ENCODE measurements around the gene TMEM132C. TPM values are rescaled to one million over a fixed set of nuclear protein-coding genes. Genes with fewer than 3 reads are reported as not detected.

Gene TMEM132C
- total and polyA plus RNA-seq, 2 experiments from 2014 or later = 10.6 to 16.5 TPM

DNA sequence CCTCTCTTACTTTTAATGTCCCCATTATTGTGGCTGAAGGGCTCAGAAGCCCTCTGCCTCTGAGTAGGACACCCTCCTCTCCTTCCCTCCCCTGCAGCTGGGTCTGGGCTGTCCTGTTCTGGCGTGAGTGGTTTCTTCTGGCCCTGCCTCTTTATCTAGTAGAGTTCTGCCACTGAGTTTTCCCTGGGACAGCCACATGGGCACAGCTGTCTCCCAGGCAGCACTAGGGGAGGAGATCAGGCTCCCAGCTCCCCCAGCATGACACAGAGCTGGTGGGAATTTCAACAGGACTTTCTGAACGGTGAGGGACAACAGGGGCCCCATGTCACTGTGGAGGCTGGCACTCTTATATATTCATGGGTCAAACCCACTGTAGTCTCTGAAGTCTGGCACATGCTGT, 21.4 kb downstream of the TMEM132C start:
- H2AFZ ChIP-seq = no peak overlapping the region
- H3K27ac ChIP-seq = no peak overlapping the region
- peaks cover 10% of the 10 kb centered on the region for H3K4me1 ChIP-seq (ENCODE audit: insufficient read depth)
- H3K4me3 ChIP-seq = no peak overlapping the region
- no peak for DNase-seq (ENCODE audit: low spot score)
- no peaks in the 10 kb centered on the region for H3K9me2 ChIP-seq (replicated peaks; ENCODE audit: insufficient read depth)
- WGBS (ENCODE audit: low lambda C conversion rate, missing lambda C conversion rate) = 42% methylated on average over 2 of the region's 2 CpGs
- TF ChIP-seq EZH2phosphoT487 (IDR thresholded peaks at IDR 0.05; ENCODE audit: low read depth, severe bottlenecking, unreplicated experiment) = no peak
- no peak for TF ChIP-seq CTCF (IDR thresholded peaks at IDR 0.05; ENCODE audit: poor library complexity)
- TF ChIP-seq EZH2 (IDR thresholded peaks at IDR 0.05; ENCODE audit: borderline replicate concordance) = no peak
- H4K20me1 ChIP-seq (ENCODE audit: insufficient read depth, poor library complexity, severe bottlenecking) = no peaks in the 10 kb centered on the region
- no peaks in the 10 kb centered on the region for H3K27me3 ChIP-seq
- peaks cover 11% of the 10 kb centered on the region for H3K79me2 ChIP-seq
- H3K9me3 ChIP-seq (ENCODE audit: low read depth) = no peaks in the 10 kb centered on the region
- H3K4me2 ChIP-seq = no peak overlapping the region
- H3K36me3 ChIP-seq (replicated peaks; ENCODE audit: insufficient read depth, low read depth) = peaks cover 3% of the 10 kb centered on the region

DNA sequence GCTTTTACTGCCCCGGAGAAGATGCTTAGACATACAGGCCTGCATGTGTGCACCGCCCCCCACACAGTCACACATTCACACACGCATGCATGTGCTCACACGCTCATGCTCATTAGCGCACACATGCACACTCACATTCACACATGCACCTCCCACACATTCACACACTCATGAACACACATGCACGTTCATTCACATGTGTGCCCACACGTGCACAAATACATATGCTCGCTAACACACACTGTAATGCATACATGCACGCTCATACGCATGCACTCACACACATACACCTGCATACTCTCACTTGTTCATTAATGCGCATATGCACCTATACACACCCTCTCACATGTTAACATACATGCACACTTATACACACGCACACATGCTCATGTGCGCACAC, 21.9 kb downstream of the TMEM132C start:
- Histone ChIP-seq H3K4me2 (no peak overlapping the region), H4K20me1 (ENCODE audit: insufficient read depth, poor library complexity, severe bottlenecking) (no peaks in the 10 kb centered on the region), H3K79me2 (peaks cover 8% of the 10 kb centered on the region), H3K9me2 (replicated peaks; ENCODE audit: insufficient read depth) (no peaks in the 10 kb centered on the region), H3K4me1 (ENCODE audit: insufficient read depth) (peaks cover 10% of the 10 kb centered on the region), H3K36me3 (replicated peaks; ENCODE audit: insufficient read depth, low read depth) (peaks cover 3% of the 10 kb centered on the region), H2AFZ (no peak overlapping the region), H3K9me3 (ENCODE audit: low read depth) (no peaks in the 10 kb centered on the region), H3K27ac (no peak overlapping the region), H3K4me3 (no peak overlapping the region), H3K27me3 (no peaks in the 10 kb centered on the region)
- no peak for DNase-seq (ENCODE audit: low spot score)
- TF ChIP-seq CTCF (IDR thresholded peaks at IDR 0.05; ENCODE audit: poor library complexity) (no peak), EZH2 (IDR thresholded peaks at IDR 0.05; ENCODE audit: borderline replicate concordance) (no peak), EZH2phosphoT487 (IDR thresholded peaks at IDR 0.05; ENCODE audit: low read depth, severe bottlenecking, unreplicated experiment) (no peak)
- 89% methylated on average over 13 of the region's 13 CpGs for WGBS (ENCODE audit: low lambda C conversion rate, missing lambda C conversion rate)

- no peak for DNase-seq (ENCODE audit: low spot score)
- 79% methylated on average over 6 of the region's 6 CpGs for WGBS (ENCODE audit: low lambda C conversion rate, missing lambda C conversion rate)
- peaks cover 8% of the 10 kb centered on the region for H3K4me1 ChIP-seq (ENCODE audit: insufficient read depth)
- peaks cover 3% of the 10 kb centered on the region for H3K36me3 ChIP-seq (replicated peaks; ENCODE audit: insufficient read depth, low read depth)
- no peak overlapping the region for H3K4me2 ChIP-seq
- no peak for TF ChIP-seq EZH2 (IDR thresholded peaks at IDR 0.05; ENCODE audit: borderline replicate concordance)
- TF ChIP-seq CTCF (IDR thresholded peaks at IDR 0.05; ENCODE audit: poor library complexity) = no peak
- no peak for TF ChIP-seq EZH2phosphoT487 (IDR thresholded peaks at IDR 0.05; ENCODE audit: low read depth, severe bottlenecking, unreplicated experiment)
- no peaks in the 10 kb centered on the region for H3K9me2 ChIP-seq (replicated peaks; ENCODE audit: insufficient read depth)
- H3K79me2 ChIP-seq = peaks cover 3% of the 10 kb centered on the region
- H4K20me1 ChIP-seq (ENCODE audit: insufficient read depth, poor library complexity, severe bottlenecking) = no peaks in the 10 kb centered on the region
- no peak overlapping the region for H3K27ac ChIP-seq
- no peaks in the 10 kb centered on the region for H3K27me3 ChIP-seq
- no peak overlapping the region for H2AFZ ChIP-seq
- no peaks in the 10 kb centered on the region for H3K9me3 ChIP-seq (ENCODE audit: low read depth)
- H3K4me3 ChIP-seq = no peak overlapping the region
These were observed 24.0 kb downstream of the TMEM132C start for GRCh38 chr12:128290938-128291337.
